Caco-2 (cell line): ENCODE data around the gene NDC1. TPM values are rescaled to one million over a fixed set of nuclear protein-coding genes. Genes with fewer than 3 reads are reported as not detected.

Experiments used
- BruUV-seq: library from RNA; stranded (reverse); fragments of 400-500 nt; replicated peaks from 2 replicates; lab custom pipeline; 2021; lab: Mats Ljungman, UMichigan
- CTCF ChIA-PET: fragments of 300-600 bp; sonication (Branson Sonifier 250); formaldehyde crosslinking; loops from one replicate; lab custom pipeline; 2022; ENCODE audit warnings: antibody characterized with exemption; lab: Charles Lee
- POLR2A ChIA-PET: fragments of 300-600 bp; sonication (Branson Sonifier 250); formaldehyde crosslinking; loops from one replicate; lab custom pipeline; 2022; ENCODE audit warnings: antibody characterized with exemption; lab: Charles Lee
- DNase-seq, 2 experiments: peaks; one replicate each; pipeline versions ENCODE4 v3.0.0 to v3.0.0-alpha.2; 2020 to 2022
- H3K27me3 ChIP-seq: replicated peaks from 2 replicates; pipeline ENCODE4 v1.6.0; 2011; ENCODE audit warnings: low read length; ENCODE audit not compliant: control insufficient read depth, insufficient read depth
- H3K36me3 ChIP-seq: 2 replicates; pipeline ENCODE4 v1.5.1; 2011; ENCODE audit warnings: low read length; ENCODE audit not compliant: control insufficient read depth, insufficient read depth
- H3K4me1 ChIP-seq: fragments of 250-450 bp; sonication (Bioruptor Pico); 2 replicates; pipeline ENCODE4 v1.5.1; 2020; ENCODE audit warnings: mild to moderate bottlenecking
- H3K4me3 ChIP-seq: 2 replicates; pipeline ENCODE4 v1.5.1; 2011; ENCODE audit warnings: low read depth, mild to moderate bottlenecking, control low read depth, low read length
- H3K9me3 ChIP-seq: fragments of 250-450 bp; sonication (Bioruptor Pico); 2 replicates; pipeline ENCODE4 v1.5.1; 2020; ENCODE audit warnings: mild to moderate bottlenecking, moderate library complexity
- H3K27ac Mint-ChIP-seq: one replicate; pipeline ENCODE4 v1.8.0; 2022; ENCODE audit warnings: mixed read lengths; ENCODE audit not compliant: unreplicated experiment
- H3K27me3 Mint-ChIP-seq: one replicate; pipeline ENCODE4 v1.8.0; 2022; ENCODE audit warnings: mixed read lengths; ENCODE audit not compliant: insufficient read depth, unreplicated experiment
- H3K36me3 Mint-ChIP-seq: one replicate; pipeline ENCODE4 v1.8.0; 2022; ENCODE audit warnings: mild to moderate bottlenecking, mixed read lengths; ENCODE audit not compliant: insufficient read depth, unreplicated experiment
- H3K4me1 Mint-ChIP-seq: one replicate; pipeline ENCODE4 v1.8.0; 2022; ENCODE audit warnings: low read depth, mixed read lengths; ENCODE audit not compliant: unreplicated experiment
- H3K4me3 Mint-ChIP-seq: one replicate; pipeline ENCODE4 v1.8.0; 2022; ENCODE audit warnings: mild to moderate bottlenecking, moderate library complexity, mixed read lengths; ENCODE audit not compliant: unreplicated experiment
- H3K9me3 Mint-ChIP-seq: one replicate; pipeline ENCODE4 v1.8.0; 2022; ENCODE audit warnings: mixed read lengths; ENCODE audit not compliant: unreplicated experiment
- CTCF ChIP-seq, 2 experiments: fragments of 200-600 bp in 1 of 2; IDR thresholded peaks; 1 replicate in 1 of 2; 2 replicates in 1 of 2; pipeline versions ENCODE4 v1.5.1 to v1.8.0; 2011 to 2022; ENCODE audit warnings: antibody characterized with exemption in 1 of 2, control low read depth in 1 of 2, inconsistent platforms in 1 of 2, low read depth in 1 of 2, low read length in 1 of 2, mild to moderate bottlenecking in 1 of 2, moderate library complexity in 1 of 2; ENCODE audit not compliant: insufficient read depth in 1 of 2, severe bottlenecking in 1 of 2, unreplicated experiment in 1 of 2
- intact Hi-C: fragments of 100-400 bp; cut with micrococcal nuclease; formaldehyde crosslinking; loops from one replicate; pipeline ENCODE4 v1.10.0; 2022; ENCODE audit not compliant: unreplicated experiment
- total RNA-seq: library from RNA; stranded (reverse); gene quantifications from 2 replicates; pipeline ENCODE4 v1.2.3, GENCODE V29; 2022

Gene NDC1
- total RNA-seq, 1 experiment from 2014 or later: 28.8 TPM

DNA sequence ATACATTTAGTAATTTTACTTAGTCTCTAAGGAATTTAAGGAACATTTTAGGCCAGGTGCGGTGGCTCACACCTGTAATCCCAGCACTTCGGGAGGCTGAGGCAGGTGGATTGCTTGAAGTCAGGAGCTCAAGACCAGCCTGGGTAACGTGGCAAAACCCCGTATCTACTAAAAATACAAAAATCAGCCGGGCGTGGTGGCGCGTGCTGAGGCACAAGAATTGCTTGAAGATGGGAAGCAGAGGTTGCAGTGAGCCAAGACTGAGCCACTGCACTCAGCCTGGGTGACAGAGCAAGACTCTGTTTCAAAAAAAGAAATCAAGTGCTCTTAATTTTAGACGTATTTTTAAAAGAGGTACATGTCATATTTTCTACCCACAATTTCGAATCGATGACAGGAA, 3.3 kb downstream of the NDC1 start:
- no peaks in the 10 kb centered on the region for H3K27me3 ChIP-seq
- Mint-ChIP-seq H3K27me3 (no peaks in the 10 kb centered on the region), H3K4me3 (no peak overlapping the region), H3K27ac (no peak overlapping the region), H3K4me1 (no peaks in the 10 kb centered on the region), H3K9me3 (no peaks in the 10 kb centered on the region), H3K36me3 (peaks cover 14% of the 10 kb centered on the region)
- intact Hi-C loops: no loop called here
- H3K9me3 ChIP-seq: no peaks in the 10 kb centered on the region
- no peak for DNase-seq
- BruUV-seq: no TSS peak
- no peaks in the 10 kb centered on the region for H3K36me3 ChIP-seq
- CTCF ChIA-PET: no interaction called here
- no peaks in the 10 kb centered on the region for H3K4me1 ChIP-seq
- no peak overlapping the region for H3K4me3 ChIP-seq
- POLR2A ChIA-PET: no interaction called here
- TF ChIP-seq CTCF (IDR thresholded peaks at IDR 0.05; ENCODE audit: insufficient read depth in 1 of 2, low read depth in 1 of 2, low read length in 1 of 2, severe bottlenecking in 1 of 2, unreplicated experiment in 1 of 2): no peak

- DNase-seq: no peak
- H3K4me3 Mint-ChIP-seq: no peak overlapping the region
- H3K4me1 Mint-ChIP-seq: no peaks in the 10 kb centered on the region
- Histone ChIP-seq H3K36me3 (no peaks in the 10 kb centered on the region), H3K9me3 (no peaks in the 10 kb centered on the region), H3K27me3 (no peaks in the 10 kb centered on the region), H3K4me1 (no peaks in the 10 kb centered on the region), H3K4me3 (no peak overlapping the region)
- no peak for TF ChIP-seq CTCF (IDR thresholded peaks at IDR 0.05; ENCODE audit: insufficient read depth in 1 of 2, low read depth in 1 of 2, low read length in 1 of 2, severe bottlenecking in 1 of 2, unreplicated experiment in 1 of 2)
- intact Hi-C loops: no loop called here
- ChIA-PET POLR2A (no interaction called here), CTCF (no interaction called here)
- no peaks in the 10 kb centered on the region for H3K27me3 Mint-ChIP-seq
- peaks cover 21% of the 10 kb centered on the region for H3K36me3 Mint-ChIP-seq
- H3K27ac Mint-ChIP-seq: no peak overlapping the region
- no peaks in the 10 kb centered on the region for H3K9me3 Mint-ChIP-seq
- no TSS peak for BruUV-seq
Measured at GRCh38 chr1:53833393-53833792, 4.7 kb downstream of the NDC1 start.

GRCh38 chr1:53826367-53826766, 11.7 kb downstream of the NDC1 start:
- peaks cover 46% of the 10 kb centered on the region for H3K36me3 Mint-ChIP-seq
- POLR2A ChIA-PET: no interaction called here
- H3K36me3 ChIP-seq: no peaks in the 10 kb centered on the region
- no peaks in the 10 kb centered on the region for H3K4me1 ChIP-seq
- TF ChIP-seq CTCF (IDR thresholded peaks at IDR 0.05; ENCODE audit: insufficient read depth in 1 of 2, low read depth in 1 of 2, low read length in 1 of 2, severe bottlenecking in 1 of 2, unreplicated experiment in 1 of 2): no peak
- DNase-seq: no peak
- H3K9me3 Mint-ChIP-seq: no peaks in the 10 kb centered on the region
- BruUV-seq: no TSS peak
- H3K27ac Mint-ChIP-seq: no peak overlapping the region
- H3K4me3 ChIP-seq: no peak overlapping the region
- H3K27me3 Mint-ChIP-seq: no peaks in the 10 kb centered on the region
- intact Hi-C loops: no loop called here
- no peaks in the 10 kb centered on the region for H3K27me3 ChIP-seq
- H3K4me3 Mint-ChIP-seq: no peak overlapping the region
- H3K4me1 Mint-ChIP-seq: no peaks in the 10 kb centered on the region
- no peaks in the 10 kb centered on the region for H3K9me3 ChIP-seq
- CTCF ChIA-PET: no interaction called here
